OCI-LY3 (cell line): ENCODE data around the gene SECISBP2.
"Not testable (repeated sequence)": the region's sequence is repeated elsewhere in the genome, so short reads cannot be mapped to it uniquely, and the experiment has no call there.

ENCODE experiments used
- EZH2phosphoT487 ChIP-seq: fragments of 200-600 bp; shearing (Covaris generic); IDR thresholded peaks from 2 replicates; pipeline ENCODE4 v1.6.1; 2018; ENCODE audit warnings: antibody characterized with exemption, mixed run types, low read depth
- TF ChIP-seq, protein P1 (sequence below): fragments of 200-600, 300-600 bp; sonication (generic); IDR thresholded peaks from 2 replicates; pipeline ENCODE4 v1.5.1; 2014; ENCODE audit warnings: antibody characterized with exemption, low read length, low read depth

DNA sequence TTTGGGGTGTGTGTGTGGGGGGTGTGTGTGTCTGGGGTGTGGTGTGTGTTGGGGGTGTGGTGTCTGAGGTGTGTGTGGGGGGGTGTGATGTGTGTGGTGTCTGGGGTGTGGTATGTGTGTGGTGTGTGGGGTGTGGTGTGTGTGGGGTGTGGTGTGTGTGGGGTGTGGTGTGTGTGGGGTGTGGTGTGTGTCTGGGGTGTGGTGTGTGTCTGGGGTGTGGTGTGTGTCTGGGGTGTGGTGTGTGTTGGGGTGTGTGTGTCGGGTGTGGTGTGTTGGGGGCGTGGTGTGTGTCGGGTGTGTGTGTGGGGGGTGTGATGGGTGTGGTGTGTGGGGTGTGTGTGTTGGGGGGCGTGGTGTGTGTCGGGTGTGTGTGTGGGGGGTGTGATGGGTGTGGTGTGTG, 53.5 kb downstream of the SECISBP2 start:
- TF ChIP-seq, protein P1, sequence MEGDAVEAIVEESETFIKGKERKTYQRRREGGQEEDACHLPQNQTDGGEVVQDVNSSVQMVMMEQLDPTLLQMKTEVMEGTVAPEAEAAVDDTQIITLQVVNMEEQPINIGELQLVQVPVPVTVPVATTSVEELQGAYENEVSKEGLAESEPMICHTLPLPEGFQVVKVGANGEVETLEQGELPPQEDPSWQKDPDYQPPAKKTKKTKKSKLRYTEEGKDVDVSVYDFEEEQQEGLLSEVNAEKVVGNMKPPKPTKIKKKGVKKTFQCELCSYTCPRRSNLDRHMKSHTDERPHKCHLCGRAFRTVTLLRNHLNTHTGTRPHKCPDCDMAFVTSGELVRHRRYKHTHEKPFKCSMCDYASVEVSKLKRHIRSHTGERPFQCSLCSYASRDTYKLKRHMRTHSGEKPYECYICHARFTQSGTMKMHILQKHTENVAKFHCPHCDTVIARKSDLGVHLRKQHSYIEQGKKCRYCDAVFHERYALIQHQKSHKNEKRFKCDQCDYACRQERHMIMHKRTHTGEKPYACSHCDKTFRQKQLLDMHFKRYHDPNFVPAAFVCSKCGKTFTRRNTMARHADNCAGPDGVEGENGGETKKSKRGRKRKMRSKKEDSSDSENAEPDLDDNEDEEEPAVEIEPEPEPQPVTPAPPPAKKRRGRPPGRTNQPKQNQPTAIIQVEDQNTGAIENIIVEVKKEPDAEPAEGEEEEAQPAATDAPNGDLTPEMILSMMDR: not testable (repeated sequence)
- not testable (repeated sequence) for TF ChIP-seq EZH2phosphoT487
